ENCODE results near the gene TTN.
A peak's percentile ranks its signal among the peaks of the same experiment; 100 is the strongest.

The TTN gene

DNA sequence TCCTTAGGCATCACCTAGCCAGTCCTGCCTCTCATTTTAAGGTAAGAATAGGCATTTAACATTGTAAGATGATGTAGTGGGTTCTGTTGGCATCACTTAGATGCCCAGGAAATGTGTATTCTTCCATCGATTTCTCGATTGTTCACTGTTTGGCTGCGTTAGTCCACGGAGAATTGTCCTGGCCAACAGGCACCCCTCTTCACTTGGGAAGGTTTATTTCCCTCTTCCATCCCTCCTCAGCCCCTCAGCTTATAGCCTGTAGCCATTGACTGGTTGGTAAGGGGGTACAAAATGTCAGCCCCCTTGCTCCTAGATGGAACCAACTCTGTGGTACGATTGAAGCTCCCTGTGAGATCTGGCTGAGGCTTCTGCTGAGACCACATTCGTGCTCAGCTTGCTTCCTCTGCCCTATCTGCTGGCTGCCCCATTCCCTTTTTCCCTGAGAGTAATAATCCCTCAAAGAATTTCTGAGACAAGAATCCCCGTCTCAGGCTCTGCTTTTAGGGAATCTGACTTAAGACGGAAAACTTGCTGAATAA lies 283.6 kb downstream of the TTN start:
- no peak for TF ChIP-seq CTCF (IDR thresholded peaks at IDR 0.05; ENCODE audit: low read depth, low read length)
- DNase-seq (ENCODE audit: extremely low read depth, low read depth), result no peak

- DNase-seq (ENCODE audit: extremely low read depth, low read depth), result peak; percentile 48
- TF ChIP-seq CTCF (IDR thresholded peaks at IDR 0.05; ENCODE audit: low read depth, low read length), result peak; percentile 87
Observed at GRCh38 chr2:178522950-178523595, 284.1 kb downstream of the TTN start.

DNA sequence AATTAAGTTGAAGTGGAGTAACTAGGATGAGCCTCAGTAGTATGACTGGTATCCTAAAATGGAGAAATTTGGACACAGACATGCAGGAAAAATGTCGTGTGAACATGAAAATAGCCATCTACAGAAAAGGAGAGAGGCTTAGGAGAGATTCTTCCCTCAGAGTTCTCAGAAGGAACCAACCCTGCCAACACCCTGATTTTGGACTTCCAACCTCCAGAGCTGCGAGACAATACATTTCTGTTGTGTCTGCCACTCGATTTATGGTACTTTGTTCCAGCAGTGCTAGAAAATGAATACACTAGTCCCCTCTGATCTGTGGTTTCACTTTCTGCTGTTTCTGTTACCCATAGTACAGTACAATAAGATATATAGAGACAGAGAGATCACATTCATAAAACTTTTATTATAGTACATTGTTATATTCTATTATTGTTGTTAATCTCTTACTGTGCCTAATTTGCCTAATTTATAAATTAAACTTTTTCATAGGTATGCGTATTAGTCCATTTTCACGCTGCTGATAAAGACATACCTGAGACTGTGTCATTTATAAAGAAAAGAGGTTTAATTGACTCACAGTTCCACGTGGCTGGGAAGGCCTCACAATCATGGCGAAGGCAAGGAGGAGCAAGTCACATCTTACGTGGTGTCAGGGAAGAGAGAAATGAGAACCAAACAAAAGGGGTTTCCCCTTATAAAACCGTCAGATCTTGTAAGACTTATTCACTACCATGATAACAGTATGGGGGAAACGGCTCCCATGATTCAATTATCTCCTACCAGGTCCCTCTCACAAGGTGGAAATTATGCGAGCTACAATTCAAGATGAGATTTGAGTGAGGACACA lies 285.7 kb downstream of the TTN start:
- TF ChIP-seq CTCF (IDR thresholded peaks at IDR 0.05; ENCODE audit: low read depth, low read length), result no peak
- no peak for DNase-seq (ENCODE audit: extremely low read depth, low read depth)

DNA sequence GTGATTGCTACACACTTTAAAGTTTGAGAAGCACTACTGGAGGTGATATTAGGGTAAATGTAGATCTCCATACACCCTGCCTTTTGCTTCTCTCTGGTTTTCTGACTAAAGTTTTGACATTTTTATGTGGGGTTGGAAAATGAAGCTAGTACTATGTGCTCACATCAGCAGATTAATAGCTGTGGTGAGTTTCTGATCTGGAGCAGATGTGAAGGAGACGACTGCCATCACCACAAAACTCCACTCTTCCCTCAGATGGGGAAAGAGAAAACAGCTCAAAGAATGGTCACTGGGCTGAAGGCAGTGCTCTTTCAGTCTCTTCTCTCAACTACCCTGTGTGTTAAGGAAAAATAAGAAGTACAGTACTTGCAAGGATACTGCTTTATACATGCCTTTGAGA lies 289.7 kb downstream of the TTN start:
- no peak for TF ChIP-seq CTCF (IDR thresholded peaks at IDR 0.05; ENCODE audit: low read depth, low read length)
- DNase-seq (ENCODE audit: extremely low read depth, low read depth), result no peak

GRCh38 chr2:178514664-178515063 lies 292.6 kb downstream of the TTN start:
- TF ChIP-seq CTCF (IDR thresholded peaks at IDR 0.05; ENCODE audit: low read depth, low read length), result no peak
- DNase-seq (ENCODE audit: extremely low read depth, low read depth), result no peak

DNA sequence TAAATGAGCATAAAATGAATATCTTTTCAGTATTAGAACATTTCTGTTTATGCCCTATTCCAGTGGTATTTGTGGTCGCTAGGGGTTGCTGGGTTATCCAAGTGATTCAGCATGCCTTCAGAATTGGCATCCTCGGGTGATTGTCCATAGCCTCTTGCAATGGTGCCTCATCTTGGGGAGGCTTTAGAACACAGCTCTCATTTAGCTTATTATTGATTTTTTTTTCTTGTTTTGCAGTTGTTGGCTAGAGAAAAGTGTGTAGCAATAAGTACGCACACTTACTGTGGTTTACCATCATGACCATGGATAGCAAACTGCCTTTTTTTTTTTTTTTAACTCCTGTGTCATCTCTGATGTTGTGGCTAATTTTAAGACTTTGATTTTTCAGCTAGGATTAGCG lies 293.3 kb downstream of the TTN start:
- DNase-seq (ENCODE audit: extremely low read depth, low read depth), result no peak

More for the DNA sequence above, 293.3 kb downstream of the TTN start:
- no peak for TF ChIP-seq CTCF (IDR thresholded peaks at IDR 0.05; ENCODE audit: low read depth, low read length)

Measured in AG09319 (cell line).